ENCODE results near the gene ENOX1. TPM values are rescaled to one million over a fixed set of nuclear protein-coding genes. Genes with fewer than 3 reads are reported as not detected.

ENOX1 gene
- total RNA-seq, 4 donors from 2014 or later: 0.27 to 0.83 (median 0.53) TPM; not detected in 1

DNA sequence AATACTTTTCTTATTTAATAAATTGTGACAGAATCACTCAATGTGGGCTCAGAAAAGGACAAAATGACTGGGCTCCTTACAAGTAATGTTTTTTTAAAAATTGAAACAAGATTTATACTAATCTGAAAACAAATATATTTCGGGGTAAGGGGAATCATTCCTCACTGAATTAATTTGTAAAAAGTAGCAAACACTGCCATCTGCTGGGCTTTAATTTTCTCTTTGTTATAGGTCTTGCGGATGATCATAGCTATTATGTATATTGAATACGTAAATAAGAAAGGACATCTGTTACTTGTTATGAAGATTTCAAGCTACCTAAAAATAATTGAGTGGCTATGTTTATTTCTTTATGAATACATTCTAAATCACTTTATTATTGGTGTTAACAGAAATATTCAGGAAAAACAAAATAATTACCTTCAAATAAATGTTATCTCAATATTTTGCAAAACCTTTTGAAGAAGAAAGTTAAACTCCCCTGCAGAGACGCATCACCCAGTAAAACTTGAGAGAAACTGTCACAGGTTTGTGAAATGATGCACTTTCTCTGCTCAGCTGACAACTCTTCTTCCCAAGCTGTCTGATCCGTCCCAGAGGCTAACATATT lies 17.8 kb upstream of the ENOX1 start:
- no peaks in the 10 kb centered on the region for H3K4me1 ChIP-seq
- H3K9me3 ChIP-seq: no peaks in the 10 kb centered on the region
- no peak for DNase-seq
- no peak overlapping the region for H3K27ac ChIP-seq
- H3K4me3 ChIP-seq: no peak overlapping the region
- H3K27me3 ChIP-seq: no peaks in the 10 kb centered on the region
- H3K36me3 ChIP-seq: no peaks in the 10 kb centered on the region
- TF ChIP-seq POLR2A (IDR thresholded peaks at IDR 0.05) (no peak), CTCF (IDR thresholded peaks at IDR 0.05) (peak in 5 of 6 experiments; percentile 23 to 68 (median 57))

DNA sequence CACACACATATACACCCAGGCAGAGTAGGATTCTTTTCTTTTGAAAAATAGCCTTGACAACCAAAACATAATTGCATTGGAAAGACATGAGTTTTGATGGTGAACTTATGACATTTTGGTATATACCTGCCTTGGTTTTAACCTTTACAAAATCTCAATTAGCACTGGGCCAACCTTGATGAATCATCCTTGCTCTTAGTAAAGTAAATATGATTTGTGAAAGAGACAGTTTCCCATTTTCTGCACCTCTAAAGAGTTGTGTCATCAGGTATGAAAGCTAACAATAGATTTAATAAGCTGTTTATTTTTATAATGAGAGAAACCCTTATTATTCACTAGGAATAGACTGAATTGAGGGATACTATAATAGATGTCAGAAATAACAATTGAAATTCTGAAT lies 15.7 kb upstream of the ENOX1 start:
- no peak overlapping the region for H3K4me3 ChIP-seq
- no peak overlapping the region for H3K27ac ChIP-seq
- H3K36me3 ChIP-seq: no peaks in the 10 kb centered on the region
- H3K9me3 ChIP-seq: no peaks in the 10 kb centered on the region
- no peaks in the 10 kb centered on the region for H3K27me3 ChIP-seq
- DNase-seq: no peak
- no peaks in the 10 kb centered on the region for H3K4me1 ChIP-seq
- TF ChIP-seq POLR2A (IDR thresholded peaks at IDR 0.05): no peak
- TF ChIP-seq CTCF (IDR thresholded peaks at IDR 0.05): no peak

GRCh38 chr13:43800828-43801227 lies 14.1 kb upstream of the ENOX1 start:
- H3K4me3 ChIP-seq: no peak overlapping the region
- DNase-seq: no peak
- TF ChIP-seq CTCF (IDR thresholded peaks at IDR 0.05) (no peak), POLR2A (IDR thresholded peaks at IDR 0.05) (no peak)
- no peaks in the 10 kb centered on the region for H3K36me3 ChIP-seq
- H3K4me1 ChIP-seq: no peaks in the 10 kb centered on the region
- H3K9me3 ChIP-seq: no peaks in the 10 kb centered on the region
- no peaks in the 10 kb centered on the region for H3K27me3 ChIP-seq
- H3K27ac ChIP-seq: no peak overlapping the region

- TF ChIP-seq POLR2A (IDR thresholded peaks at IDR 0.05): no peak
- no peak for DNase-seq
- H3K4me1 ChIP-seq: no peaks in the 10 kb centered on the region
- no peaks in the 10 kb centered on the region for H3K36me3 ChIP-seq
- no peaks in the 10 kb centered on the region for H3K27me3 ChIP-seq
- H3K9me3 ChIP-seq: no peaks in the 10 kb centered on the region
- H3K4me3 ChIP-seq: no peak overlapping the region
- no peak overlapping the region for H3K27ac ChIP-seq
These were observed 12.4 kb upstream of the ENOX1 start for GRCh38 chr13:43799191-43799590.

DNA sequence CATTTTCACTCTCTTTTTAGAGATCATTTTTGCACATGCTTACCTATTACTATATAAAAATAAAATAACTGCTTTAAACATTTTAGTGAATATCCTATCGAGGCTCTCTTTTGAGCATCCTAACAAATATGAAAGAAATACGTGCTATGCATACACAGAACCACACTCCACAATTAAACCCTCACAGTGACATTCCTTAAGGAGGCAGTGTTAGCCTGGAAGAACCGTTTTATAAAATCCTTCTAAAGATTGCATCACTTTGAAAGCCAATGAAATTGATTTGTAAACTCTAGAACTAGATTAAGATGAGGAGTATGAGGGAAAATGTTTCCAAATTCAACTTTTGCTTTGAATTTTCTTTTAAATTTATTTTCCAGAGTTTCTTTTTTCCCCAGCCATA lies 11.1 kb upstream of the ENOX1 start:
- TF ChIP-seq CTCF (IDR thresholded peaks at IDR 0.05) (no peak), POLR2A (IDR thresholded peaks at IDR 0.05) (no peak)
- H3K4me1 ChIP-seq: no peaks in the 10 kb centered on the region
- no peak overlapping the region for H3K4me3 ChIP-seq
- H3K27ac ChIP-seq: no peak overlapping the region
- H3K36me3 ChIP-seq: no peaks in the 10 kb centered on the region
- H3K9me3 ChIP-seq: no peaks in the 10 kb centered on the region
- no peaks in the 10 kb centered on the region for H3K27me3 ChIP-seq
- DNase-seq: no peak

DNA sequence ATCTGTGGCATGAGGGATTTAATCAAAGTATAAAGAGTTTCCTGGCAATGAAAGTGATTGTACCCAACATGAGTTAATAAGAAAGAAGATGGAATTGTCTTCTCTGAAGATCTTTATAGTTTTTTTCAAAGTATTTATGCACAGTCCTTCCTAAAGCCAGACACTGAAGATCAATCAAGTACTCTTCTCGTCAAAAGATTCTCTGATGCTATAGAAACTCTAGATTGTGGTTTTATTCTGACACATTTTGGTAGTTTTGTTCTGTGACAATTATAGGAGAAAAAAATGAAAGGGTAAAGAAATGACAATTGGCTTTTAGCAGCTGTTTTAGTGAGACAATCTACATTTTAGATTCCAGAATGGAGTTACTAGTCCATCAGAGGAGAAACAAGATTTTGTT lies 10.4 kb upstream of the ENOX1 start:
- H3K4me1 ChIP-seq: no peaks in the 10 kb centered on the region
- no peak overlapping the region for H3K27ac ChIP-seq
- no peaks in the 10 kb centered on the region for H3K9me3 ChIP-seq
- H3K27me3 ChIP-seq: no peaks in the 10 kb centered on the region
- H3K36me3 ChIP-seq: no peaks in the 10 kb centered on the region
- DNase-seq: no peak
- H3K4me3 ChIP-seq: no peak overlapping the region
- TF ChIP-seq POLR2A (IDR thresholded peaks at IDR 0.05) (no peak), CTCF (IDR thresholded peaks at IDR 0.05) (no peak)
